ENCODE results near the gene FAM174C.

DNA sequence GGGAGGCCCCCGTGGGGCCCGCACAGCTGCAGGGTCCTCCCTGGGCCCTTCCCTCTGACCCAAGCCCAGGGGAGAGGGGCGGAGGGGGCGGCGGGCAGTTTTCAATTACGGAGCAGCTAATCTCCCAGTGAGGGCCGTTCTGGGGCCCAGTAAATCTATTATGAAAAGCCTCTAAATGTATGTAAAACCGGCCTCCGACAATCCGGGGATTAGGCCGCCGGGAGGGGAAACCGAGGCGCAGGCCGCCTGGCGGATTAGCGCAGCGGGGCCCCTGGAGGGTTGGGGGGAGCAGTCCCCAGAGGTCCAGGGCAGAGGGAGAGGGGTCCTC, 35.5 kb downstream of the FAM174C start:
- TF ChIP-seq, protein P1, sequence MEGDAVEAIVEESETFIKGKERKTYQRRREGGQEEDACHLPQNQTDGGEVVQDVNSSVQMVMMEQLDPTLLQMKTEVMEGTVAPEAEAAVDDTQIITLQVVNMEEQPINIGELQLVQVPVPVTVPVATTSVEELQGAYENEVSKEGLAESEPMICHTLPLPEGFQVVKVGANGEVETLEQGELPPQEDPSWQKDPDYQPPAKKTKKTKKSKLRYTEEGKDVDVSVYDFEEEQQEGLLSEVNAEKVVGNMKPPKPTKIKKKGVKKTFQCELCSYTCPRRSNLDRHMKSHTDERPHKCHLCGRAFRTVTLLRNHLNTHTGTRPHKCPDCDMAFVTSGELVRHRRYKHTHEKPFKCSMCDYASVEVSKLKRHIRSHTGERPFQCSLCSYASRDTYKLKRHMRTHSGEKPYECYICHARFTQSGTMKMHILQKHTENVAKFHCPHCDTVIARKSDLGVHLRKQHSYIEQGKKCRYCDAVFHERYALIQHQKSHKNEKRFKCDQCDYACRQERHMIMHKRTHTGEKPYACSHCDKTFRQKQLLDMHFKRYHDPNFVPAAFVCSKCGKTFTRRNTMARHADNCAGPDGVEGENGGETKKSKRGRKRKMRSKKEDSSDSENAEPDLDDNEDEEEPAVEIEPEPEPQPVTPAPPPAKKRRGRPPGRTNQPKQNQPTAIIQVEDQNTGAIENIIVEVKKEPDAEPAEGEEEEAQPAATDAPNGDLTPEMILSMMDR (IDR thresholded peaks at IDR 0.05; ENCODE audit: low read depth, low read length) = no peak
- no peak for TF ChIP-seq MYC (IDR thresholded peaks at IDR 0.05; ENCODE audit: low read depth, low read length)
- no peak for TF ChIP-seq POLR2A (IDR thresholded peaks at IDR 0.05; ENCODE audit: extremely low read depth, insufficient read length)
- TF ChIP-seq, protein P2, sequence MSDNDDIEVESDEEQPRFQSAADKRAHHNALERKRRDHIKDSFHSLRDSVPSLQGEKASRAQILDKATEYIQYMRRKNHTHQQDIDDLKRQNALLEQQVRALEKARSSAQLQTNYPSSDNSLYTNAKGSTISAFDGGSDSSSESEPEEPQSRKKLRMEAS (IDR thresholded peaks at IDR 0.05; ENCODE audit: low read depth, low read length) = no peak

Measured in NB4 (cell line).